ES-I3 (cell line): ENCODE data around the gene SYVN1.

Experiments used
- H3K36me3 ChIP-seq: 2 replicates; pipeline ENCODE4 v1.6.1; 2013; ENCODE audit warnings: mild to moderate bottlenecking, low read length, control low read depth, moderate library complexity; ENCODE audit not compliant: insufficient read depth
- H3K4me1 ChIP-seq: 2 replicates; pipeline ENCODE4 v1.6.1; 2013; ENCODE audit warnings: mild to moderate bottlenecking, control low read depth, low read length; ENCODE audit not compliant: insufficient read depth
- H3K9ac ChIP-seq: 2 replicates; pipeline ENCODE4 v1.6.1; 2013; ENCODE audit warnings: low read depth, mild to moderate bottlenecking, low read length, moderate library complexity
- H3K9me3 ChIP-seq: 2 replicates; pipeline ENCODE4 v1.6.1; 2013; ENCODE audit warnings: mild to moderate bottlenecking, low read length, moderate library complexity; ENCODE audit not compliant: control insufficient read depth, insufficient read depth

Gene SYVN1

GRCh38 chr11:65135633-65136145, 1.4 kb upstream of the SYVN1 start:
- Histone ChIP-seq H3K9ac (peak overlapping the region; percentile 85), H3K9me3 (no peaks in the 10 kb centered on the region), H3K4me1 (no peaks in the 10 kb centered on the region), H3K36me3 (peaks cover 8% of the 10 kb centered on the region; the same call in 1 of the 2 replicates)

- Histone ChIP-seq H3K36me3 (peaks cover 8% of the 10 kb centered on the region; the same call in 1 of the 2 replicates), H3K9ac (peak overlapping the region; percentile 85), H3K4me1 (no peaks in the 10 kb centered on the region), H3K9me3 (no peaks in the 10 kb centered on the region)
Observed at GRCh38 chr11:65134952-65135632, 773 bp upstream of the SYVN1 start.

GRCh38 chr11:65133724-65134123, 595 bp downstream of the SYVN1 start:
- Histone ChIP-seq H3K9me3 (no peaks in the 10 kb centered on the region), H3K4me1 (no peaks in the 10 kb centered on the region), H3K9ac (peak overlapping the region; percentile 85), H3K36me3 (peaks cover 8% of the 10 kb centered on the region; the same call in 1 of the 2 replicates)

- Histone ChIP-seq H3K9me3 (no peaks in the 10 kb centered on the region), H3K4me1 (no peaks in the 10 kb centered on the region), H3K9ac (peak overlapping the region; percentile 85; the same call in 1 of the 2 replicates), H3K36me3 (peaks cover 8% of the 10 kb centered on the region; the same call in 1 of the 2 replicates)
Observed at GRCh38 chr11:65132988-65133700, 1.2 kb downstream of the SYVN1 start.

GRCh38 chr11:65132238-65132987, 1.9 kb downstream of the SYVN1 start:
- Histone ChIP-seq H3K4me1 (no peaks in the 10 kb centered on the region), H3K36me3 (peaks cover 8% of the 10 kb centered on the region; the same call in 1 of the 2 replicates), H3K9ac (no peak overlapping the region), H3K9me3 (no peaks in the 10 kb centered on the region)

- H3K36me3 ChIP-seq = peaks cover 10% of the 10 kb centered on the region
- H3K9ac ChIP-seq = no peak overlapping the region
Observed at GRCh38 chr11:65131895-65132237, 2.5 kb downstream of the SYVN1 start.

GRCh38 chr11:65131417-65131776, 2.9 kb downstream of the SYVN1 start:
- peaks cover 12% of the 10 kb centered on the region for H3K36me3 ChIP-seq
- no peak overlapping the region for H3K9ac ChIP-seq
- H3K4me1 ChIP-seq = no peaks in the 10 kb centered on the region
- H3K9me3 ChIP-seq = no peaks in the 10 kb centered on the region

More at GRCh38 chr11:65131895-65132237, 2.5 kb downstream of the SYVN1 start:
- Histone ChIP-seq H3K9me3 (no peaks in the 10 kb centered on the region), H3K4me1 (no peaks in the 10 kb centered on the region)

GRCh38 chr11:65130631-65131416, 3.5 kb downstream of the SYVN1 start:
- H3K4me1 ChIP-seq = no peaks in the 10 kb centered on the region
- H3K36me3 ChIP-seq = peaks cover 15% of the 10 kb centered on the region

GRCh38 chr11:65129649-65130441, 4.5 kb downstream of the SYVN1 start:
- Histone ChIP-seq H3K36me3 (peaks cover 18% of the 10 kb centered on the region), H3K9me3 (no peaks in the 10 kb centered on the region), H3K4me1 (no peaks in the 10 kb centered on the region), H3K9ac (no peak overlapping the region)

More at GRCh38 chr11:65130631-65131416, 3.5 kb downstream of the SYVN1 start:
- Histone ChIP-seq H3K9me3 (no peaks in the 10 kb centered on the region), H3K9ac (no peak overlapping the region)

GRCh38 chr11:65128182-65129145, 5.9 kb downstream of the SYVN1 start:
- no peak overlapping the region for H3K9ac ChIP-seq
- no peaks in the 10 kb centered on the region for H3K4me1 ChIP-seq
- no peaks in the 10 kb centered on the region for H3K9me3 ChIP-seq
- H3K36me3 ChIP-seq = peaks cover 21% of the 10 kb centered on the region

GRCh38 chr11:65127473-65128181, 6.7 kb downstream of the SYVN1 start:
- no peaks in the 10 kb centered on the region for H3K9me3 ChIP-seq
- no peak overlapping the region for H3K9ac ChIP-seq
- H3K36me3 ChIP-seq = peaks cover 21% of the 10 kb centered on the region
- H3K4me1 ChIP-seq = no peaks in the 10 kb centered on the region
